Lung microvascular endothelial cell (primary cell): ENCODE data around the gene GRM8. TPM values are rescaled to one million over a fixed set of nuclear protein-coding genes. Genes with fewer than 3 reads are reported as not detected.

ENCODE experiments used
- DNase-seq, 2 donors: peaks; one replicate each; pipeline versions ENCODE4 v3.0.0 to v3.0.0-alpha.2; 2010; ENCODE audit warnings: low read depth in 2 of 2
- total RNA-seq: library from RNA; depleted of rRNA; stranded (reverse); fragments of >200 nt; gene quantifications from 2 replicates; pipeline ENCODE4 v1.2.1, GENCODE V29; 2014

GRM8 gene
- total RNA-seq, 1 donor from 2014 or later, result not detected

DNA sequence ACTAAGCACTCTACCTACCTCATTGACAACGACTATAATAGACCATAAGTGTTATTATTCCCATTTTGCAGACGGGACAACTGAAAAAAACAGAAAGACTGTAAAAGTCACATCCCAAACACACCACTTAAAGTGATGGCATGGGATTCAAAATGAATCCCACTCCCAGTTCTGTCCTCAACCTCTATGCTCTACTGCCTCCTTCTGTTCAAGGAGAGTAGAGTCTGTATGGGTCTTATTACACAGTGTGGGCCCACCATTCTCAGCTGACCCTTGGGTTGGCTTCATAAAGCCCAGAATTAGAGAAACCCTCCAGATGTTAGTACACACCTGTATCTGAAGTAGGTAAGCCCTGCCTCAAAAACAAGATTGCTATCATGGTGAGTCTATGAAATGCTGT is 102.2 kb downstream of the GRM8 start:
- DNase-seq, result no peak

DNA sequence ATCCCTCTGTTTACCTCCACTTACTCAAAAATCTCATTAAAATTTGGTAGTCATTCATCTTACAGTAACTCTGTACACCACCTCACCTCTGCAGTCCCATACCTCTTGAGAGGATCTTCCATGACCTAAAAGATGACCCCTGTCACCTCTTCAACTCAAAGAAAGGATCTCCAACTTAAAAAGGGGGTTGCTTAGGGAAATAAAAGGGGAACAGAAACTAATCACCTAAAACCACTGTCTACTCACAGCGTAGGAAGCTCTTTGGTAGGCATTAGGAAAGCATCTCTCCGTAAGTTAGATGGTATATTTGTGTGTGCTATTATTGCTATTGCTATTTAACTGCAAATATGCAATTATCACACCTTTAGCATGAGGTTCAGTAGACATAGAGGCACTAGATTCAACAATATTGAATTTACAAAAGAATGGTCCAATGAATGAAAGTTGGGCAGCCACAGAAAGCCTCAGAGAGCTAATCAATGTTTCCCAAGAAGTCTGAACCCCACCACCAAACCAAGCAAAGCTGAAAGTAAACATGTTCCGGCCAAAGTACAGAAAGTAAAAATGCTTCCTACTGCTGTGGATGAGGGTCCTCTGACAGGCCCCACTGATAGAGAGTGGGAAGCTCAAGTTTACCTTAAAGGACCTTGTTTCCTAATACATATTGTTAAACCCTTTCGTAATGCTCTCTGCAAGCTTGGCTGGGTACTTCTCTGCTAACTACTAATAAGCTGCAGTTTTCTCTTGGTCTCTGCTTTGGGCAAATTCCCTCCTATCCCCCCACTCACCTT is 105.8 kb downstream of the GRM8 start:
- no peak for DNase-seq

DNA sequence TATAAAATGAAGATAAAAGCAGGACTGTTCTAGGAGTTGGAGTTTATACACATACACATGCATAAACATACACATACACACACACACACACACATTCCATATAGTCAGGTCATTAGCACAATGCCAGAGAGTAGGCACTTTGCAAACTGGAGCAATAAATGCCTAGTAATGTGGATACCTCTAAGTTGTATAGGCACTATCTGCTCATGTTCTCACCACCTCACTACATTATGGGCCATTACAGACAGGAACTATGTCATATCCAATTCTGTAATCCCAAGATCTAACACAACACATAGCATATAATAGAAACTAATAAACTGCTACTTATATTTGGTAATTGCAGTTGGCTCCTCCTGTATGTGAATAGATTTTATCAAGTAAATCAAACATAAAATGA is 115.6 kb downstream of the GRM8 start:
- no peak for DNase-seq

DNA sequence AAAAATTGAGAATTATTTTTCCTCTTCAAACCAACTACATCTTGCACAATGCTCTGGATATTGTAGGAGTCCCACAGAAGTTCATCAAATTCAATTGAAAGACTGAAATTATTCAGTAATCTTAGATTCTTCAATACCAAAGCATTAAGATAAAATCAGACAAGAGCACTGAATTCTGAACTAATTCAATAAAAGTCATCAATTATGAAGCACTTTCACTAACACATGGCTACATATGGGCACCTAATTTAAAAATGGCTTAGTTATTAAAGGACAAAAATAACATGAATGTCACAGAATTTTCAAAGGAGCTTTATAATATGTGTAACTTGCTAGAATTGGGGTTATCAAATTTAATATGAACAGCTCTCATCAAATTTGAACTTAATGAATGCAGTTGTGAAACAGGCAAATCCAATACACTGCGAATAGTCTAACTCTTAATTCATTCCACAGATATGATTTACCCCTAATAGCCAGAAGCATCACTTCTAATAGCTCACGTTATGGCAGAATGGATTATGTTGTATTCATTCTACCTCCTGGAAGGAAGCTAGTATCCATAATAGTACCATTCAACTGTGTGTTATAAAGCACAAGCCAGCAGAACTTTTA is 116.8 kb downstream of the GRM8 start:
- no peak for DNase-seq

DNA sequence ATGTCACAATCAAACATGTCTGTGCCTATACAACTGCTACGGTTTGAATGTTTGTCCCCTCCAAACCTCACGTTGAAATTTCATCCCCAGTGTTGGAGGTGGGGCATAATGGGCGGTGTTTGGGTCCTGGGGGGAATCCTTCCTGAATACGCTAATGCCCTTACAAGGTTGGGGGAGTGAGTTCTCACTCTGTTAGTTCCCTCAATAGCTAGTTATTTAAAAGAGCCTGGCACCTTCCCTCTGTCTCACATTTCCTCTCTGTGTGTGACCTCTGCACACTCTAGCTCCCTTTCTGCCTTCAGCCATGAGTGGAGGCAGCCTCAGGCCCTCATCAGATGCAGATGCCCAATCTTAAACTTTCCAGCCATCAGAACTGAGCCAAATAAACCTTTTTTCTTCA is 129.5 kb downstream of the GRM8 start:
- DNase-seq, result no peak

DNA sequence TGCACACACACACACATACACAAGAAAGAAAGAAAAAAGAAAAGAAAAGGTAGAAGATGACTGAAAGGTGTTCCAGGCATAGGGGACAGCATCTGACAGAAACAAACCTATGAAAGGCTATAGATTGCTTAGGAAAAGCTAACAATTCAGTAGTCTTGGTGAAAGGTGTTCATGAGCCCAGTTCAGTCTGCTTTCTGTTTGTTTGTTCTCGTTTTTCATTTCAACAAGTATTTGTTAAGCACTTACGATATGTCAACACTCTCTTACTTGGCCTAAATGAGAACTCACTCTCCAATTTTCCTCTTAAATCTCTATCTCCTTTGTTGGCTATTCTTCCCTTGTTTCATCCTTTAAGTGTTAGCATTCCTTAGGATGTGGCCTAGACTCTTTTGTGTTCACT is 133.2 kb downstream of the GRM8 start:
- DNase-seq, result no peak

DNA sequence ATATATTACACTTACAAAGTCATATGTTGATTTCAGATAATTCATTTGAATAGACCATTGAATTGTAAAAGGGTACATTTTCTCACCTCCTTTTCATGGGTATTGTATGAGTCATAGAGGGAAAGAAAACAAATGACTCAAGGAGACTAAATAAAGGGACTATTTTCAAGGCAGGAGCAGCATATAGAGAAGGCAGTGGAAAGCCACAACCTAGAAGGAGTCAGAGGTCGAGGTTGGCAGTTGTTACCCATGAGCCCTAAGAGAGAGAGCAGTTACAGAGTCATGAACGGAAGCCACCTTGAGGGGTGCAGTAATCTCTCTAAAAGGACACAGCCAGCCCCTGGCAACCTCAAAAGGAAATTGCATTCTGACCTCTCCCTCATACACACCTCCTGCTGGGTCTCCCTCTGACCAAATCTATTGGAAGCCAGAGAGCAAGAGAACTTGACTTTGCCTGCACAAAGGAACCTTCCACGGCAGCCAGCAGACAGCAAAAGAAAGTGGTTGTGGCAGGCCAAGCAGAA is 137.9 kb downstream of the GRM8 start:
- no peak for DNase-seq

DNA sequence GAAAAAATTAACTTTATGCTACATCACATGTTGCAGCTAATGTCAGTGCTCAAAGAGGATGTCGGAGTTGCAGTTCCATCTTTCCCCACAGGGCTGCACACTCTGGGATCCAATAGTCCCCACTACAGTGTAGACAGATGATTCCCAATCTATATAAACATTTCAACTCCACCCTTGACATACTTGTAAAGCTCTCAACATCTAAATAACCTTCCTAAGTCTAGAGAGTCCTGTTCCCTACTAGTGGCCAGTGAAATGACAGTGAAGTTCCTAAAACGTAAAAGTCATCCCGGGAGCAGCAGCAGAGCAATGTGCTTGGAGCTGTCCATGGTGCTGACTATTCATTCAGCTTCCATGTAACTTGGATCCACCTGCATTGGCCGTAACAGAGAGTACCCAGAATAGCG is 145.1 kb downstream of the GRM8 start:
- DNase-seq, result peak; percentile 65 to 73

DNA sequence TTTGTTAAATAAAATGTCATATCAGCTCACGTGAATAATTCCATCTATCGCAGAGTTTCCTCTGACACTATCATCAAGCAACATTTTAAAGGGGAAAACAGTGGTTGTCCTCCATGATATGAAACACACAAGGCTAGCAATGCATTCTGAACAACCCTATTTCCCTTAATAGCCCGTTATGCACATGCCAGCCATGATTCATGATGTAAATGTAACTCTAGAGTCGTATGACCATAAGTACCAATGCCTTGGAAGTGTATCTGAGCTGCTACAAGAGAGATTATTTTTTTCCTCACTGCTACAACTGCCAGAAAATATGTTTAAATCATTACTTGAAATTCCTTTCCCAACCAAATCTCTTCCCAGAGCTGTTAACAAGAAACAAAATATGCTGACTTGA is 159.4 kb downstream of the GRM8 start:
- no peak for DNase-seq

DNA sequence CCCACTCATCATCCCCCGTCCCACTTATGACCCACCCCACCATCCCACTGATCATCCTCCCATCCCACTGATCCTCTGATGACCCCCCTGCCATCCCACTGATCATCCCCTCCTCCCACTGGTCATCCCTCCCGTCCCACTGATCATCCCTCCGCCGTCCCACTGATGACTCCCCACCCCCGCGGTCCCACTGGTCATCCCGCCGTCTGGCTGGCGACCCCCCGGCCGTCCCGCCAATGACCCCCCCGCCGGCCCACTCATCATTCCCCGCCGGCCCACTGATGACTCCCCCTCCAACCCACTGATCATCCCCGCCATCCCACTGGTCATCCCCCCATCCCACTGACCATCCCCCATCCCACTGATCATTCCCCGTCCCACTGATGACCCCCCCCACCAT is 161.1 kb downstream of the GRM8 start:
- DNase-seq, result no peak

DNA sequence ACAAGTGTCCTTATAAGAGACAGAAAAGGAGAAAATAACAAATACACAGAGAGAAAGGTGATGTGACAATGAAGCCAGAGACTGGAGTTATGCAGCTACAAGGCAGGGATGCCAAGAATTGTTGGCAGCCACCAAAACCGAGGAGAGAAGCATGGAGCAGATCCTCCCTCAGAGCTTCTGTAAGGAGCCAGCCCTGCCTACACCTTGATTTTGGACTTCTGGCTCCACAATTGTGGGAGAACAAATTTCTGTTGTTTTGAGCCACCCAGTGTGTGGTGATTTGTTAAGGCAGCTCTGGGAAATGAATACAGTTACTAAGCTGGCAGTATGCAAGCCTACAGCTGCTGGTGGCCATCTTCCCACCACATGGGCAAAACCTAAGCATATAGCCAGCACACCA is 163.6 kb downstream of the GRM8 start:
- DNase-seq, result no peak

DNA sequence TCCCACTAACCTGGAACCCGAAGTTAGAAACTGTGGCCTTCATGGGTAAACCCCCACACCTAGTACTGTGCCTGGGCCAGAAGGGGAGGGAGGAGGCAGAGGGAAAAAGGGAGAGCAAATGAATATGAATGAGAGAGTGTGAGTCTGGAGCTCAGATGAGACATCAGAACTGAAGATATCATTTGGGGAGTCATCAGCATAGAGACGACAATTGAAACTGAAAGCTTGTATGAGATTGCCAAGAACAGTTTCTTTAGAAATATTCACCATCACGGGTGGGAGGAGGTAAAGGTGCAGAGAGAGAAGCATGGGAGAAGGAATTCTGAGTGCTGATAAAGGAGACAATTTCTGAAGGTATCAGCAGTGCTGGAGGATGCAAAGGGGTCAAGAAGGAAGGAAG is 171.2 kb downstream of the GRM8 start:
- DNase-seq, result no peak

DNA sequence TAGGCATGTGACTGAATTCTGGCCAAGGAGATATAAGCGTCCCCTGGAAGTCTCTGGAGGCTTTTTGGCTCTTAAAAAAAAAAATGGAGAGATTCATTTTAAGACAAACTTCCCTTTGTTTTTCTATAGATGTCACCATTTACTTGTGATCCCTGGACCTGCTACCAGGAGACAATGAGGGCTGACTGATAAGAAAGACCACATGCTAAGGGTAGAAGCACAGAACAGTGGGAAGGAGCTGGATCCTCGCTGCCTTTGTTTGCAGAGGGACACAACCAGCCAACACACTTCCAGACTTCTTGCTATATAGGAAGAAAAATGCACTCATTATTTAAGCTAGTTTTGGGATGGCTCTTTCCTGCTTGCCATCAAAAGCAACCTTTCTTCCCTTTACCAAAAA is 172.2 kb downstream of the GRM8 start:
- DNase-seq, result no peak

DNA sequence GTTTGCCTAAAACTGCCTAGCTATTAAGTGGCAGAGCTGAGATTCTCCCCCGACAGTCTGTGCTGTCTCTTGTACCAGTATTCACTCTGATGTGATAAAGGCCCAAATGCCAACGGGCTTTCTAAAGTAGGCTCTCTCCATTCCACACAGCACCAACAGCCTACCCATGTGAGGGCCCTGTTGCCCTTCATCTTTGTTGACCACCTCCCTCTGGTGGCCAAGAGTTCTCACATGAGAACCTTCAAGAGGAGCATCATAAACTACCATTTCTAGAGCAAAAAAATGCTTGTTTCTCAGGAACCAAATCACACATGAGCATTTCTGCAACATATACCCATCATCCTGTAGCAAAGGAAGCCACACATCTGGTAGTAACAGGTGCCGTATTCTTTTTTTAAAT is 185.8 kb downstream of the GRM8 start:
- no peak for DNase-seq

DNA sequence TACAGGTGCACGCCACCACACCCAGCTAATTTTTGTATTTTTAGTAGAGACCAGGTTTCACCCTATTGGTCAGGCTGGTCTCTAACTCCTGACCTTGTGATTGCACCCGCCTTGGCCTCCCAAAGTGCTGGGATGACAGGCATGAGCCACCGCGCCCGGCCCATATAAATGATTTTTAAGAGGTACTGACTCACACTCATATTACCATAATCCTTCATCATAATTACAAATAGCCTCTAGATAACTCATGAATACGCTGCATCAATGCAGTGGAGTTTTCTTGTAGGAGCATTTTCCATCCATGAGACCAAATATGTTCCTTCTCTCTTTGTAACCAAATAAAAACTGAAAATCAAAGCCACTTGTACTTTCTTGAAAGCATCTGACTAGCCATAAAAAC is 193.3 kb downstream of the GRM8 start:
- no peak for DNase-seq

DNA sequence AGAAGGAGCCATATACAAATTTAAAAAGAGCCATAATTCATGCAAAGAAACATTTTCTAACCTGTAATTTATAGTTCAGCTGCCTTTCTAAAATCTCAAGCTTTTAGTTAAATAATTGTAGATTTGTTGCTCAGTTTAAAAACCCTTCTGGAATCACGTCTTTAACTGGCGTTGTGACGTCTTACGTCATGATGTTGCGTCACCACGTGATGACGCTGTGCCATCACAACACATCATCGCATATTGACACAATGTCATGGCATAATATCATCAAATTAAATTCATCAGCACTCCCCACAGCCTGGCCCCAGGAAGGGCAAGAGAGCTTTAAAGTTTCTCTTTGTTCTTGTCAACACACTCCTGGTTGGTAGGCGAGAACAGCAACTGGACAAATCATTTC is 194.8 kb downstream of the GRM8 start:
- DNase-seq, result no peak

DNA sequence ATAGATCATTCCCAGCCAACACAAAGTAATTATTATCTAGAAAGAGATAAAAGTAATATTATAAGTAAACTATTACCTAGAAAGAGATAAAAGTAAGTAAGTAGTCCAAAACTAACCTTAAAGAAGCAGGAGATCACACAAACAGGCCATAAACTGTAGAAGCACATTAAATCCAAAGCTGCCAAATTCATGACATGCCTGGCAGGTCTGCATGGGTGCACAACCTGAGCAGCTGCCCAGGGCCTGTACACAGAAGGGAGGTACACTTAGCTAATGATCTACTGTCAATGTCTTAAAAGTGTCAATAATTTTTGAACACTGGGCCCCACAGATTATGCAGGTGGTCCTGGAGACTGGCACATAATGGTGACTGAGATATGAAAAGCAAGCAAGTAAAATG is 196.5 kb downstream of the GRM8 start:
- no peak for DNase-seq

DNA sequence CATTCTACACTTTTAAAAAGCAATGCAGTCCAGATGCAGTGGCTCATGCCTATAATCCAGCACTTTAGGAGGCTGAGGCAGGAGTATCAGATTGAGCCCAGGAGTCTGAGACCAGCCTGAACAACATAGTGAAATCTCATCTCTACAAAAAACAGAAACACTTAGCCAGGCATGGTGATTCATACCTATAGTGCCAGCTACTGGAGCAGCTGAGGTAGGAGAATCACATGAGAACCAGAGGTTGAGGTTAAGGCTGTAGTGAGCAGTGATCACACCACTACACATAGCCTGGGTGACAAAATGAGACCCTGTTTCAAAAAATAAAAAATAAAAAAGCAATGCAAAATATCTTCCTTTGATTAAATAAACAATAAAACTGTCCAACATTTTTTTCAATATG is 205.2 kb downstream of the GRM8 start:
- DNase-seq, result no peak

DNA sequence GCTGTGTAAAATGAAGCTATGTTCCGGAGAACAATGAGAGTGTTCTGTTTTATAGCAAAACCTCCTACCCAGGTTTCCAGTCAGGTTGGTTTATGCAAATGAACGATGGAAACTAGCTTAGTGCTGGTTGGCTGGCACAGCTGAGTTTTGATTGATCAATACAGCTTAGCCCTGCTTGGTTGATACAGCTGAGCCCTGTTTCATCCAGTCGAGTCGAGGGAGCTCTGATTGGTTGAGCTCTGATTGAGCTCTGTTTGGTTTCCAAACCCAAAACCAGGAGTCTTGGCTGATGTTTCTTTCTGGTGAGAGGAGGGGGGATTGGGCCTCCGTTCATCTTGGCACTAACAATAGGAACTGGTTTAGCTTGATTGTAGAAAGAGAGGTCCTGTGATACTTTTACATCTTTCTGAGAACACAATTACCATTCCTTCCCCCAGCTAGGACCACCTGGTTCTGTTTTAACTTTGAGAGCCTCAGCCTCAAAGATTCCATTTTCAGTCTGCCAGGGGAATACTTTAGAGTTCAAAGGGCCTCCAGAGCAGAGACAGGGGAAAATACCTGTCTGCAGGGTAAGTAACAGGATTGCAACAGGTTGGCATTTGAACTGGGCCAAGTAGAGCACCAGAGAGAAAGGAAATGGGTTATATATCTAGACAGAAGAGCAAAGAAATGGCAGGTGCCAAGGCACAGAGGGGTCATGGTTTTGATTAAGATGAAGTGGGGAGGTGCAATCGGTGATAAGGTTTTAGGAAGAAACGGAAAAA is 210.9 kb downstream of the GRM8 start:
- no peak for DNase-seq

DNA sequence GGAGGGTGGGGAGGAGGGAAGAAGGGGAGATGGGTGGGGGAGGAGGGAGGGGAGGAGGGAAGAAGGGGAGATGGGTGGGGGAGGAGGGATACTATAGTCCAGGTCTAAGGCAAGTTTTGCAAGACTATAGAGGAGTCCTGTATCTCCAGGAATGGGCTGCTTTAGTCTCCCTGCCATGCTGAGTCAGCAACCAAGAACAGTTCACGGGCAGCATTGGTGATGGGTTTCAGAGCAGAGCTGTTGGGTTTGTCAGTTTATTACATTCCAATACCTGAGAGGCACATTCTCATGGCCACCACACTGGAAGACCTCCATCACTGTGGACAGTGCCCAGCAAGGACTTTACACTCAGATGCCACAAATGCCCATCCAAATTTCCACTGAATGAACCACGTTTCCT is 212.7 kb downstream of the GRM8 start:
- DNase-seq, result no peak

DNA sequence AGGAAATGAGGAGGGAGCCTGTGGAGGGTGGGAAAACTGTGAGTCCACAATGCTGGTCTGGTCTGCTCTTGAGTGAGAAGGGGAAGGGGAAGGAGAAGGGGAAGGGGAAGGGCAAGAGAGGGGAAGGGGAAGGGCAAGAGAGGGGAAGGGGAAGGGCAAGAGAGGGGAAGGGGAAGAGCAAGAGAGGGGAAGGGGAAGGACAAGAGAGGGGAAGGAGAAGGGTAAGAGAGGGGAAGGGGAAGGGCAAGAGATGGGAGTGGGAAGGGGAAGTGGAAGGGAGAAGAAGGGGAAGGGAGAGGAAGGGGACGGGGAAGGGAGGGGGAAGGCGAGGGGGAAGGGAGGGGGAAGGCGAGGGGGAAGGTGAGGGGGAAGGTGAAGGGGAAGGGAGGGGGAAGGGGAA is 213.2 kb downstream of the GRM8 start:
- DNase-seq, result no peak

DNA sequence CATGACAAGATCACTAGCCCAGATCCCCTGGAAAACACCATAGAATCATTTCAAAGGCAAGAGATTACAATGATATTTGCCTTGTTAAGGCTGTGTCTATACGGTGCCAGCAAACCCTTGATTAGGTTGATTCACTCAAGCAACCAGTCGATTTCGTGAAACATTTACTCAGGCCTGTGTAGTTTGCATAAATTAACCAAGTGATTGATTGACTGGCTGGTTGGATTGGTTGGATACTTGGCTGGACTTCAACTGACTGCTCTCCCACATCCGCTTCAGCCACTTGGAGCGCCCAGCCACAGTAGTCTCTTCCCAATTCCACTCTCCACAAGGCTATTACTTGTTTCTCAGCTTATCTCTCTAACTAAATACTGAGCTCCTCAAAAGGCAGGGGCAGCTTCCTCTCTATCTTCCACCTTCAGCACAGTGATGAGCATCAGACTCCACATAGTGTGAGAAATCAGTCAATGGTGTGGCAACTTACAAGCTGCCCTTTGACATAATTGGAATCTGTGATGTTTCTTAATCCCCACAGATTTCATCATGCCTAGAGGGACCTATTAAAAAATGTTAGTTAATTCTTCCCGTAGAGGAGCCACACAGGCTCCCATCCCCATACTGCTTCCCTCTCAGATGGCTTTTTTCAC is 217.4 kb downstream of the GRM8 start:
- no peak for DNase-seq
